Neural progenitor cell (in vitro differentiated cells): Measurements from ENCODE around the gene SLC2A9. TPM values are rescaled to one million over a fixed set of nuclear protein-coding genes. Genes with fewer than 3 reads are reported as not detected.

Experiments
- DNase-seq: peaks from one replicate; pipeline ENCODE4 v3.0.0-alpha.2; 2016; ENCODE audit warnings: low spot score
- H2AFZ ChIP-seq: fragments of 200-600 bp; sonication (generic); replicated peaks from 2 replicates; pipeline ENCODE4 v1.6.1; 2016; ENCODE audit warnings: antibody characterized with exemption
- H3F3A ChIP-seq: fragments of 200-600 bp; sonication (generic); 2 replicates; pipeline ENCODE4 v1.6.1; 2016; ENCODE audit warnings: antibody characterized with exemption, low read depth
- H3K27ac ChIP-seq: fragments of 200-600 bp; sonication (generic); 2 replicates; pipeline ENCODE4 v1.5.1; 2016; ENCODE audit warnings: mild to moderate bottlenecking
- H3K27me3 ChIP-seq: fragments of 200-600 bp; sonication (generic); 2 replicates; pipeline ENCODE4 v1.6.1; 2016; ENCODE audit warnings: mild to moderate bottlenecking, moderate library complexity
- H3K36me3 ChIP-seq: fragments of 200-600 bp; sonication (generic); 2 replicates; pipeline ENCODE4 v1.5.1; 2016
- H3K4me1 ChIP-seq: fragments of 200-600 bp; sonication (generic); 2 replicates; pipeline ENCODE4 v1.6.1; 2016; ENCODE audit warnings: mixed run types
- H3K4me2 ChIP-seq: fragments of 200-600 bp; sonication (generic); 2 replicates; pipeline ENCODE4 v1.6.1; 2016
- H3K4me3 ChIP-seq: fragments of 200-600 bp; sonication (generic); 2 replicates; pipeline ENCODE4 v1.5.1; 2016
- H3K79me2 ChIP-seq: fragments of 200-600 bp; sonication (generic); 2 replicates; pipeline ENCODE4 v1.6.1; 2016; ENCODE audit warnings: low read depth
- H3K9ac ChIP-seq: fragments of 200-600 bp; sonication (generic); 2 replicates; pipeline ENCODE4 v1.6.1; 2016
- H3K9me3 ChIP-seq: fragments of 200-600 bp; sonication (generic); 2 replicates; pipeline ENCODE4 v1.5.1; 2016; ENCODE audit warnings: low read depth
- H4K20me1 ChIP-seq: fragments of 200-600 bp; sonication (generic); 2 replicates; pipeline ENCODE4 v1.6.1; 2016; ENCODE audit warnings: low read depth
- H3K27ac Mint-ChIP-seq: 3 replicates; pipeline ENCODE4 v1.8.0; 2021; ENCODE audit warnings: mixed read lengths
- H3K27me3 Mint-ChIP-seq: 2 replicates; pipeline ENCODE4 v1.8.0; 2022; ENCODE audit warnings: low read depth, mild to moderate bottlenecking, inconsistent platforms, moderate library complexity, mixed read lengths; ENCODE audit not compliant: insufficient read depth
- H3K36me3 Mint-ChIP-seq: 3 replicates; pipeline ENCODE4 v1.8.0; 2021; ENCODE audit warnings: mixed read lengths
- H3K4me1 Mint-ChIP-seq: 3 replicates; pipeline ENCODE4 v1.8.0; 2021; ENCODE audit warnings: mixed read lengths
- H3K4me3 Mint-ChIP-seq: 3 replicates; pipeline ENCODE4 v1.8.0; 2021; ENCODE audit warnings: mild to moderate bottlenecking, moderate library complexity, mixed read lengths
- H3K9me3 Mint-ChIP-seq: 3 replicates; pipeline ENCODE4 v1.8.0; 2020; ENCODE audit warnings: mixed read lengths
- CTCF ChIP-seq: fragments of 200-600 bp; sonication (generic); IDR thresholded peaks from 2 replicates; pipeline ENCODE4 v1.5.1; 2017; ENCODE audit warnings: antibody characterized with exemption, mild to moderate bottlenecking
- EZH2 ChIP-seq: fragments of 200-600 bp; sonication (generic); IDR thresholded peaks from 2 replicates; pipeline ENCODE4 v1.6.1; 2017; ENCODE audit warnings: antibody characterized with exemption, mild to moderate bottlenecking, moderate library complexity
- EZH2phosphoT487 ChIP-seq: fragments of 200-600 bp; sonication (generic); IDR thresholded peaks from 2 replicates; pipeline ENCODE4 v1.6.1; 2017; ENCODE audit warnings: antibody characterized with exemption
- total RNA-seq: library from RNA; depleted of rRNA; stranded (reverse); fragments of >200 nt; gene quantifications from 2 replicates; pipeline ENCODE4 v1.2.3, GENCODE V29; 2015; ENCODE audit warnings: low replicate concordance

The SLC2A9 gene
- total RNA-seq, 1 donor from 2014 or later = not detected

DNA sequence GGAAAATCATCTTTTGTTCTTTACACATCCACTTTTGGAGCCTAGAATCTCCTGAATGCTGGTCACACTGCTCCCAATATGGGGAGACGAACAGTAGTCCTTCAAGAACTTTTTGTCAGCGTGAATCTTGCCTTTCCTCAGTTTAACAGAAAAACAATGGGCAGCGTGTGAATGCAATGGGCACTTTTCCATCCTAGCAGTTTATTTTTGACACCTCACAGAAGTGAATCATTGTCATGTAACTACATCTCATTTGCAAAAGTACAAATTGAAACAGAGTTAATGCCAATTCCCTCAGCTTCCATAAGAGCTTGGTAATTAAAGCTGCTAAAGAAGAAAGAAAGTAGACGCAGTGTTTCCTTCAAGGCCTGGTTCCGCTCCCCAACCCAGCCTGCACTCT is 154.4 kb downstream of the SLC2A9 start:
- Mint-ChIP-seq H3K9me3 (peaks cover 2% of the 10 kb centered on the region), H3K4me1 (no peaks in the 10 kb centered on the region), H3K36me3 (no peaks in the 10 kb centered on the region), H3K27ac (no peak overlapping the region), H3K27me3 (no peaks in the 10 kb centered on the region), H3K4me3 (no peak overlapping the region)
- Histone ChIP-seq H3K4me2 (no peak overlapping the region), H3F3A (no peaks in the 10 kb centered on the region), H3K9ac (no peak overlapping the region), H3K27me3 (no peaks in the 10 kb centered on the region), H3K36me3 (no peaks in the 10 kb centered on the region), H2AFZ (peak overlapping the region; percentile 17), H3K4me3 (no peak overlapping the region), H3K27ac (no peak overlapping the region), H4K20me1 (no peaks in the 10 kb centered on the region), H3K9me3 (no peaks in the 10 kb centered on the region), H3K79me2 (no peaks in the 10 kb centered on the region), H3K4me1 (no peaks in the 10 kb centered on the region)
- TF ChIP-seq EZH2 (no peak), EZH2phosphoT487 (no peak), CTCF (no peak)
- no peak for DNase-seq

DNA sequence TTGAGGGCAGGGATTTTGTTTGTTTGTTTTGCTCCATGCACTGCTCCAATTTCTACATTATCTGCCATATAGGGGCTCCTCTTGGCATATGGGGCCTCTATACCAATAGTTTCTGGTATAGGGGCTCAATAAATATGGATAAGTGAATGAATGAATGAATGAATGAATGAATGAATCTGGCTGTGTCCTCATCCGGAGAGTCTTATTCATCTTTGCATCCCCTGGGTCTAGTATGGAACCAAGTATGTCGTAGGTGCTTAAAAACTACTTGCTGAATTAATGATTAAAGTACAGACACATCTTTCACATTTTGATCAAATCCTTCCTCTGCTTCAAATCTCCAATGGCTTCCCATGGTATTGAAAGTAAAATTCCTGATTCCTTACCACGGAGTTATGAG is 159.7 kb downstream of the SLC2A9 start:
- Histone ChIP-seq H3F3A (no peaks in the 10 kb centered on the region), H3K4me3 (no peak overlapping the region), H3K27me3 (no peaks in the 10 kb centered on the region), H3K4me1 (no peaks in the 10 kb centered on the region), H3K9ac (no peak overlapping the region), H3K36me3 (no peaks in the 10 kb centered on the region), H3K4me2 (no peak overlapping the region), H4K20me1 (no peaks in the 10 kb centered on the region), H3K79me2 (no peaks in the 10 kb centered on the region), H3K27ac (no peak overlapping the region), H3K9me3 (no peaks in the 10 kb centered on the region), H2AFZ (no peak overlapping the region)
- H3K27me3 Mint-ChIP-seq = peaks cover 3% of the 10 kb centered on the region
- TF ChIP-seq CTCF = no peak
- TF ChIP-seq EZH2 = no peak
- no peak for TF ChIP-seq EZH2phosphoT487
- no peaks in the 10 kb centered on the region for H3K4me1 Mint-ChIP-seq
- H3K4me3 Mint-ChIP-seq = no peak overlapping the region
- H3K9me3 Mint-ChIP-seq = no peaks in the 10 kb centered on the region
- DNase-seq = no peak
- H3K36me3 Mint-ChIP-seq = no peaks in the 10 kb centered on the region
- H3K27ac Mint-ChIP-seq = no peak overlapping the region

GRCh38 chr4:9859810-9860209 is 161.5 kb downstream of the SLC2A9 start:
- H3K27me3 Mint-ChIP-seq = peaks cover 5% of the 10 kb centered on the region
- no peaks in the 10 kb centered on the region for H3K9me3 ChIP-seq
- H3F3A ChIP-seq = no peaks in the 10 kb centered on the region
- H3K9me3 Mint-ChIP-seq = peaks cover 7% of the 10 kb centered on the region
- H2AFZ ChIP-seq = no peak overlapping the region
- TF ChIP-seq EZH2phosphoT487 = no peak
- no peak for TF ChIP-seq EZH2
- TF ChIP-seq CTCF = no peak
- H3K9ac ChIP-seq = no peak overlapping the region
- H3K4me1 ChIP-seq = no peaks in the 10 kb centered on the region
- no peaks in the 10 kb centered on the region for H3K36me3 ChIP-seq
- no peak overlapping the region for H3K4me2 ChIP-seq
- H3K4me1 Mint-ChIP-seq = no peaks in the 10 kb centered on the region
- H3K79me2 ChIP-seq = no peaks in the 10 kb centered on the region
- no peak overlapping the region for H3K27ac Mint-ChIP-seq
- H4K20me1 ChIP-seq = no peaks in the 10 kb centered on the region
- no peak for DNase-seq
- H3K4me3 Mint-ChIP-seq = no peak overlapping the region
- H3K4me3 ChIP-seq = no peak overlapping the region
- no peaks in the 10 kb centered on the region for H3K36me3 Mint-ChIP-seq
- H3K27ac ChIP-seq = no peak overlapping the region
- no peaks in the 10 kb centered on the region for H3K27me3 ChIP-seq

DNA sequence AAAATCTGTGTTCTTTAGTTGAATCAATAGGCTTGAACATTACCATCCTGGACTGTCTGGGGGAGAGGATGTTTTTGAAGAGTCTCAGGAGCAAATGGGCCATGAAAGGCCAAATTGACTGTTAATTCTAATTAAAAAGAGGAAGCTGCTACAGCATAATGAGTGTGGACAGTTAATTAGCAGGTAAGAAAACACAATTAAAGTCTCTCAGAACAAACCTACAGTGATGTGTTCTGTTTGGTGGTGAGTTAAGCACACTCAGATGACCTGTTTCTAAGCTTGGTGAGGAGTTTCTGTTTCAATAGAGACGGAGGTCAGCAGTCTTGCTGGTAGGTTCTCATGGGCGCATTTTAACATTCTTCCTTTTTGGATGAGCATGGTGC is 171.8 kb downstream of the SLC2A9 start:
- TF ChIP-seq EZH2phosphoT487 = no peak
- TF ChIP-seq EZH2 = no peak
- TF ChIP-seq CTCF = no peak
- no peaks in the 10 kb centered on the region for H3K79me2 ChIP-seq
- DNase-seq = no peak
- no peak overlapping the region for H3K4me3 ChIP-seq
- H3F3A ChIP-seq = no peaks in the 10 kb centered on the region
- H4K20me1 ChIP-seq = no peaks in the 10 kb centered on the region
- no peaks in the 10 kb centered on the region for H3K4me1 Mint-ChIP-seq
- H3K27ac Mint-ChIP-seq = no peak overlapping the region
- H3K9me3 Mint-ChIP-seq = peaks cover 7% of the 10 kb centered on the region
- H3K4me3 Mint-ChIP-seq = no peak overlapping the region
- no peaks in the 10 kb centered on the region for H3K4me1 ChIP-seq
- no peak overlapping the region for H2AFZ ChIP-seq
- no peaks in the 10 kb centered on the region for H3K27me3 ChIP-seq
- H3K27ac ChIP-seq = no peak overlapping the region
- H3K9me3 ChIP-seq = no peaks in the 10 kb centered on the region
- no peaks in the 10 kb centered on the region for H3K36me3 Mint-ChIP-seq
- H3K27me3 Mint-ChIP-seq = peaks cover 3% of the 10 kb centered on the region
- no peak overlapping the region for H3K4me2 ChIP-seq
- H3K9ac ChIP-seq = no peak overlapping the region
- H3K36me3 ChIP-seq = no peaks in the 10 kb centered on the region
